Stomach smooth muscle (tissue), 2 donors: ENCODE measurements around the gene OR6K6.

Experiments
- H3K27ac ChIP-seq: one replicate; pipeline ENCODE4 v1.7.0; 2013; ENCODE audit warnings: mild to moderate bottlenecking, low read length, inconsistent platforms
- H3K27me3 ChIP-seq, 2 donors: one replicate each; pipeline ENCODE4 v1.7.0; 2013; ENCODE audit warnings: low read length in 2 of 2; ENCODE audit not compliant: insufficient read depth in 2 of 2, control insufficient read depth in 1 of 2
- H3K36me3 ChIP-seq, 2 donors: one replicate each; pipeline ENCODE4 v1.7.0; 2013; ENCODE audit warnings: low read length in 2 of 2; ENCODE audit not compliant: control insufficient read depth in 2 of 2, insufficient read depth in 2 of 2
- H3K4me1 ChIP-seq: one replicate; pipeline ENCODE4 v1.7.0; 2013; ENCODE audit warnings: low read length; ENCODE audit not compliant: control insufficient read depth, insufficient read depth
- H3K4me3 ChIP-seq, 2 donors: one replicate each; pipeline ENCODE4 v1.7.0; 2013; ENCODE audit warnings: low read length in 2 of 2
- H3K9ac ChIP-seq, 2 donors: one replicate each; pipeline ENCODE4 v1.7.0; 2013; ENCODE audit warnings: low read length in 2 of 2, mild to moderate bottlenecking in 1 of 2
- H3K9me3 ChIP-seq, 2 donors: one replicate each; pipeline ENCODE4 v1.7.0; 2013; ENCODE audit warnings: low read length in 2 of 2; ENCODE audit not compliant: control insufficient read depth in 2 of 2
- donor health status: healthy.
- donor health status: Pancreatic carcinoma.

OR6K6 gene

DNA sequence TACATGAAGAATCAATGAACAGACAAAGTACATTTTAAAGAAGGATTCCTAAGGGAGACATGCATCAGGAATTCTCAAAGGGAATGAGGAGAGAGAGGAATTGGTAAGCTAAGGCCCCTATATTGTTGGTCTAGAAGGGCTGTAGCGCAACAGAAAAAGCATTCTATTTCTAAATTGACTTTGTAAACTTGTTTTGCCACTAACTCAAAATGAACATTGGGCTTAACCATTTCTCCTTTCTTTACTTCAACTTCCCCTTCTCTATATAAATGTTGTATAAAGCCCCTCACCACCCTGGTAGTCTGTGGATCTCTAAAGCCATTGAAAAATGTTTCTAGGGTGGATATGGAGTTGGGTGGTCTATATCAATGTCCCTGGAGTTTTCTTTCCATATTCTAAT, 46.9 kb downstream of the OR6K6 start:
- no peak overlapping the region for H3K4me3 ChIP-seq
- H3K4me1 ChIP-seq, result no peaks in the 10 kb centered on the region
- no peaks in the 10 kb centered on the region for H3K36me3 ChIP-seq
- no peak overlapping the region for H3K27ac ChIP-seq
- no peak overlapping the region for H3K9ac ChIP-seq
- no peaks in the 10 kb centered on the region for H3K27me3 ChIP-seq
- H3K9me3 ChIP-seq, result no peaks in the 10 kb centered on the region

DNA sequence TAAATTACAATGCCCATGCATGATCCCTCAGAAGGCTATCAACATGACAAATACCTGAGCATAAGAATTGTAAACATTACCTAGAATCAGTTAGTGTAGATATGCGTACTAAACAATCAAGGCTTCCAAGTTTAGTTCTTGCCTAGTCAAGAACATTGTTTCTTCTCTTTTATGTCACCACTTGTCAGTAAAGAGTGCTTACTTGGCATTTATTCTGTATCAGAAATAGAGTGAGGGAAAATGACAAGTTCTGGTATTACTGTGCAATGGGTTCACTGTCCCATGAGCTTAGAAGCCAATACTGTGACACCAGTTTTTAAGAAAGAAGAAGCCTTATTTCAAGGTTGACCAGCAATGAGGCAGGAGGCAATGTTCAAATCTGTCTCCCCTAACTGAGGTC, 49.2 kb downstream of the OR6K6 start:
- no peak overlapping the region for H3K9ac ChIP-seq
- H3K9me3 ChIP-seq, result no peaks in the 10 kb centered on the region
- no peak overlapping the region for H3K27ac ChIP-seq
- H3K4me3 ChIP-seq, result no peak overlapping the region
- H3K27me3 ChIP-seq, result no peaks in the 10 kb centered on the region
- H3K4me1 ChIP-seq, result no peaks in the 10 kb centered on the region
- H3K36me3 ChIP-seq, result no peaks in the 10 kb centered on the region
